Pons (tissue), 1 donor: ENCODE measurements around the gene OCSTAMP.

Experiments used
- DNase-seq: peaks from one replicate; pipeline ENCODE4 v3.0.0-alpha.2; 2016; ENCODE audit warnings: low spot score

OCSTAMP gene

GRCh38 chr20:46519471-46520068, 30.9 kb downstream of the OCSTAMP start:
- DNase-seq: no peak

DNA sequence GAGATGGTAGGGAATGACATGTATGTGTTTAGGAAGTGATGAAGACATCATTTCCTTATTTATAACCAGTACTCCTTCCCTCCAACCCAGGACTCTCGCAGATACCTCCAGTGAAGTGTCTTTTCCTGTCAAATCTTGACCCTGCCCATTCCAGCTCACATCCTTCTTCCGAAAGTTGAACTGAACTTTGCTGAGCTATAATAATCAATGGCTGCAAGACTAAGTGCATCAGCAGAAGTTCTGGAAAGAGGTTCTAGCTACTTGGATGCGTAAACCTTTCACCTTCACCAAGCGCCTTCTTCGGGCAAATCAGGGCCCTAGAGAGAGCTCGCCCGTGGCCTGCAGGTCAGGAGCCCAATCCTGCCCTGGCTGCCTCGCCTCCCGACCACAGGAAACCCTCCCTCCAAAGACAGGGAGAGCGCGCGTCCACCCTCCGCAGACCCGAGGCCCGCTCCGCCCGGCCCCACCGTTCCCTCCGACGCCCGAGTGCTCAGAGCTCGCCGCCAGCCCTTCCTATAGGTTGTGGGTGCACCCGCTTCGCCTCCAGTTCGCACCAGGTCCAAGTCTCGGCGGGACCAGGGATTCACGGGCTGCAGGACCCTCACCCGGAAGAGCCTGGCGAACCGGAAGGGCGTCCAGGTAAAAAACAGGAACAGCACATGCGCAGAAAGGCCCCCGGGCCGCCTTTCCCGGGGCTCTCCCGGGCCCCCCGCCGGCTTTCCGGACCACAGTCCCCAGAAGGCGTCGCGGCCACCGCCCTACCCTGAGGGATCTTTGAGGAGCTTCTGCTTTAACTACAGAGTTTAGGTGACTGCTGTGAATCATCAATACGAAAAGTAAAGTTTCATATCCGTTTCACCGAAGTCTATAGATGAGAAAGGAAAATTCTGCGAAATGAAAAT, 37.3 kb downstream of the OCSTAMP start, which contains the start of gene ZNF334:
Gene ZNF334 (minus strand): TSS at position 617 of the 902 bp plus-strand sequence. CDS start 1,457 bp downstream, outside the sequence.
- DNase-seq: peak; percentile 28

DNA sequence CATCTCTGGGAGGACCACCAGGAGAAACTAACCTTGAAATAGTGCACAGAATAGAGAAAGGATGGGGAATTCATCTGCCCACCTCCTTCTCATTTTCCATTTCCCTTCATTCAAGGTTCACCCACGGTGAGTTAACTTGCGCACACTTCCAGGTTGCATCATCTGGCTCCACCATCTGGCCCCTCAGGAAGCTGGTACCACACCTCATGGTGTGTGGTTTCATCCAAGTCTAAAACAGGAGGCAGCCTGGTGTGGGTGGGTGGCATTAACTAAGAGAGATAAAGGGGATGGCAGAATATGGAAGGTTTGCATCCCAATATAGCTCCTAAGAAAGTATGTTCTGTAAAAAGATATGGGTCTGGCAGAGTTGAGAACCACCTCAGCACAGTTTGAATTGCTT, 40.9 kb downstream of the OCSTAMP start:
- no peak for DNase-seq

- DNase-seq: no peak
Measured at GRCh38 chr20:46507760-46508407, 42.6 kb downstream of the OCSTAMP start.

DNA sequence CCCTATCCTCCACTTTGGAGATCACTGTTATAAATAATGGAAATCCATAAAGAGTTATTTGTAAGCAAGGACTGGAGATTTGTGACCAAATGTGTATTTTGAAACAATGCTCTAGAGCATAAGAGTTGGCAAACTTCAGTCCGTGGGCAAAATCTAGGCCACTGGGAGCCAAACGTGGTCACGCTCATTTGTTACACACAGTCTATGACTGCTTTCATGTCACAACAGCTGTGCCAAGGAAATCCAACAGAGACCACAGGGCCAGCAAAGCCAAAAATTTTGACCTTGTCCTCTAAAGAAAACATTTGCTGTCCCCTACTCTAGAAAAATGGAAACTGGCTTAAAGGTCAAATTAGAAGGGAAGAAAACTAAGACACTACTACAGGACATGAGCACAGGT, 44.9 kb downstream of the OCSTAMP start:
- no peak for DNase-seq

- no peak for DNase-seq
Measured at GRCh38 chr20:46501961-46502360, 48.5 kb downstream of the OCSTAMP start.

- DNase-seq: no peak
Measured at GRCh38 chr20:46501337-46501942, 49.0 kb downstream of the OCSTAMP start.

DNA sequence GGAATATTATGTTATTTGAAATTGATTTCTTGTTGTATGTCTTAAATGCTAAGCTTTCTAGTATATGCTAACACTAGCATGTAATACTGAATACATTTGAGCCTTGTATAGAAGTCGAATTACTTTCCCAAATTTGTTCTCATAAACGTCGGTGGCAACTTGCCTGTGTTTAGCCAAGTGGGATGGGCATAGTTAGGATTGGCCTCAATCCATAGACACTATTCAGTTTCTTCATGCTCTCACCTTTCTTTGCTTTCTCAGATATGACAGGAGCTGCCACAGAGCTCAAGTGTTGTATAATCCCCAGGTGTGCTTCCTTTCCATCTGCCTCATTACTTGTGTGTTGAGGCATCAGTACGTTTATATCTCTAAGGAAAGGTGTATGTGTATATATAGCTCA, 56.4 kb downstream of the OCSTAMP start:
- DNase-seq: no peak

DNA sequence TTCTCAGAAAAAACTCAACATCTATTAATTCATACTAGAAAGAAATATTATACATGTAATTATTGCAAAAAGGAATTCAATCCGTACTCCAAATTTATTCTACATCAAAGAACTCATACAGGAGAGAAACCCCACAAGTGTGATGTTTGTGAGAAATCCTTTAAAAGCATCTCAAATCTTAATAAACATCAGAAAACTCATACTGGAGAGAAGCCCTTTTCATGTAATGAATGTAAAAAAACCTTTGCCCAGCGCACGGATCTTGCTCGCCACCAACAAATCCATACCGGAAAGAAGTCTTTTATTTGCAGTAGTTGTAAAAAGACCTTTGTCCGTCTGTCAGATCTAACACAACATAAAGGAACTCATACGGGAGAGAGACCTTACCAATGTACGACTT, 59.1 kb downstream of the OCSTAMP start:
- no peak for DNase-seq
